ENCODE measurements around the gene CCR4.
A peak's percentile ranks its signal among the peaks of the same experiment; 100 is the strongest.
"Not testable (repeated sequence)": the region's sequence is repeated elsewhere in the genome, so short reads cannot be mapped to it uniquely, and the experiment has no call there.

Gene CCR4

GRCh38 chr3:32952369-32953077 is 1.1 kb downstream of the CCR4 start:
- DNase-seq = no peak

GRCh38 chr3:32954506-32954905 is 3.1 kb downstream of the CCR4 start:
- DNase-seq = no peak

More at GRCh38 chr3:32952369-32953077, 1.1 kb downstream of the CCR4 start:
- ATAC-seq = no peak

GRCh38 chr3:32956750-32957570 is 5.5 kb downstream of the CCR4 start:
- ATAC-seq (no peak), DNase-seq (no peak)

More at GRCh38 chr3:32954506-32954905, 3.1 kb downstream of the CCR4 start:
- ATAC-seq = no peak

- no peak for DNase-seq
- ATAC-seq = no peak
Observed at GRCh38 chr3:32958509-32958908, 7.1 kb downstream of the CCR4 start.

GRCh38 chr3:32959371-32959770 is 7.9 kb downstream of the CCR4 start:
- peak; percentile 42 for ATAC-seq

GRCh38 chr3:32960404-32961170 is 9.1 kb downstream of the CCR4 start:
- ATAC-seq = peak; percentile 69
- DNase-seq = no peak

More at GRCh38 chr3:32959371-32959770, 7.9 kb downstream of the CCR4 start:
- DNase-seq = peak; percentile 24

GRCh38 chr3:32961189-32961715 is 9.8 kb downstream of the CCR4 start:
- peak; percentile 57 for ATAC-seq
- DNase-seq = peak; percentile 31

GRCh38 chr3:32963871-32964270 is 12.4 kb downstream of the CCR4 start:
- peak; percentile 53 for ATAC-seq
- DNase-seq = no peak

- DNase-seq, ATAC-seq: not testable (repeated sequence)
Observed at GRCh38 chr3:32964781-32965180, 13.3 kb downstream of the CCR4 start.

GRCh38 chr3:32965617-32966213 is 14.3 kb downstream of the CCR4 start:
- not testable (repeated sequence) for ATAC-seq, DNase-seq

GRCh38 chr3:32966627-32967026 is 15.2 kb downstream of the CCR4 start:
- DNase-seq, ATAC-seq: not testable (repeated sequence)

GRCh38 chr3:32968166-32968919 is 16.9 kb downstream of the CCR4 start:
- ATAC-seq (no peak), DNase-seq (no peak)

GRCh38 chr3:32968920-32969389 is 17.5 kb downstream of the CCR4 start:
- DNase-seq (no peak), ATAC-seq (no peak)

GRCh38 chr3:32969656-32970055 is 18.2 kb downstream of the CCR4 start:
- DNase-seq = no peak
- no peak for ATAC-seq

GRCh38 chr3:32971291-32971690 is 19.8 kb downstream of the CCR4 start:
- not testable (repeated sequence) for ATAC-seq, DNase-seq

GRCh38 chr3:32972482-32973146 is 21.2 kb downstream of the CCR4 start:
- ATAC-seq (no peak), DNase-seq (no peak)

- no peak for DNase-seq
Observed at GRCh38 chr3:32973982-32974381, 22.5 kb downstream of the CCR4 start.

GRCh38 chr3:32975891-32976595 is 24.6 kb downstream of the CCR4 start:
- DNase-seq (no peak), ATAC-seq (no peak)

More at GRCh38 chr3:32973982-32974381, 22.5 kb downstream of the CCR4 start:
- peak; percentile 77 for ATAC-seq

GRCh38 chr3:32977861-32978260 is 26.4 kb downstream of the CCR4 start:
- no peak for ATAC-seq
- no peak for DNase-seq

- DNase-seq (no peak), ATAC-seq (no peak)
Observed at GRCh38 chr3:32978331-32978730, 26.9 kb downstream of the CCR4 start.
